Endothelial cell of umbilical vein (primary cell): ENCODE measurements around the gene CCDC3.

Experiments
- POLR2AphosphoS5 ChIP-seq: IDR thresholded peaks from 2 replicates; pipeline ENCODE4 v1.6.1; 2012; ENCODE audit warnings: low read depth, mild to moderate bottlenecking, control low read depth, low read length, moderate library complexity; ENCODE audit not compliant: insufficient read depth
- TF ChIP-seq, protein P1 (sequence below), 2 donors: IDR thresholded peaks; 1 replicate in 1 of 2; 2 replicates in 1 of 2; pipeline ENCODE4 v1.5.1; 2011; ENCODE audit warnings: low read length in 2 of 2, mild to moderate bottlenecking in 2 of 2, moderate library complexity in 2 of 2, control low read depth in 1 of 2, inconsistent platforms in 1 of 2, low read depth in 1 of 2; ENCODE audit not compliant: insufficient read depth in 1 of 2; ENCODE audit errors: extremely low read depth in 1 of 2
- TF ChIP-seq, protein P2 (sequence below): IDR thresholded peaks from 2 replicates; pipeline ENCODE4 v1.6.1; 2011; ENCODE audit not compliant: insufficient read depth, insufficient read length

DNA sequence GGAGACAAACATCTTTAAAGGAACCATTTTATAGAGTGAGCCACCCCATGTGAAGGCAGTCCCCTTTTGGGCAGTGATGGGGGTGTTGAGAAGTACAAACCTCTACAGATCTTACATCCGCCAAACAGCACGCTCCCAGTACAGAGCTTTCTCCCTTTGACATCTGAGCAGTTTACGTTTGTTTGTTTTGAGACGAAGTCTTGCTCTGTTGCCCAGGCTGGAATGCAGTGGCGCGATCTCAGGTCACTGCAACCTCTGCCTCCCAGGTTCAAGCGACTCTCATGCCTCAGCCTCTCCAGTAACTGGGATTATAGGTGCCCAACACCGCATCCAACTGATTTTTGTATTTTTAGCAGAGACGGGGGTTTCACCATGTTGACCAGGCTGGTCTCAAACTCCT is 128.9 kb downstream of the CCDC3 start:
- TF ChIP-seq, protein P1, sequence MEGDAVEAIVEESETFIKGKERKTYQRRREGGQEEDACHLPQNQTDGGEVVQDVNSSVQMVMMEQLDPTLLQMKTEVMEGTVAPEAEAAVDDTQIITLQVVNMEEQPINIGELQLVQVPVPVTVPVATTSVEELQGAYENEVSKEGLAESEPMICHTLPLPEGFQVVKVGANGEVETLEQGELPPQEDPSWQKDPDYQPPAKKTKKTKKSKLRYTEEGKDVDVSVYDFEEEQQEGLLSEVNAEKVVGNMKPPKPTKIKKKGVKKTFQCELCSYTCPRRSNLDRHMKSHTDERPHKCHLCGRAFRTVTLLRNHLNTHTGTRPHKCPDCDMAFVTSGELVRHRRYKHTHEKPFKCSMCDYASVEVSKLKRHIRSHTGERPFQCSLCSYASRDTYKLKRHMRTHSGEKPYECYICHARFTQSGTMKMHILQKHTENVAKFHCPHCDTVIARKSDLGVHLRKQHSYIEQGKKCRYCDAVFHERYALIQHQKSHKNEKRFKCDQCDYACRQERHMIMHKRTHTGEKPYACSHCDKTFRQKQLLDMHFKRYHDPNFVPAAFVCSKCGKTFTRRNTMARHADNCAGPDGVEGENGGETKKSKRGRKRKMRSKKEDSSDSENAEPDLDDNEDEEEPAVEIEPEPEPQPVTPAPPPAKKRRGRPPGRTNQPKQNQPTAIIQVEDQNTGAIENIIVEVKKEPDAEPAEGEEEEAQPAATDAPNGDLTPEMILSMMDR (IDR thresholded peaks at IDR 0.05; ENCODE audit: extremely low read depth in 1 of 2, insufficient read depth in 1 of 2, low read depth in 1 of 2, low read length in 2 of 2) = no peak
- TF ChIP-seq, protein P2, sequence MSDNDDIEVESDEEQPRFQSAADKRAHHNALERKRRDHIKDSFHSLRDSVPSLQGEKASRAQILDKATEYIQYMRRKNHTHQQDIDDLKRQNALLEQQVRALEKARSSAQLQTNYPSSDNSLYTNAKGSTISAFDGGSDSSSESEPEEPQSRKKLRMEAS = no peak
- TF ChIP-seq POLR2AphosphoS5 = no peak
